Mammary epithelial cell (primary cell): ENCODE results near the gene ZMIZ1.

Experiments used
- CTCF ChIP-seq, 2 donors: IDR thresholded peaks in 1 of 2; conservative IDR thresholded peaks in 1 of 2; 2 replicates each; pipeline ENCODE4 v1.5.1; 2011 to 2012; ENCODE audit warnings: inconsistent platforms in 2 of 2, low read length in 2 of 2, mild to moderate bottlenecking in 2 of 2, control low read depth in 1 of 2, low read depth in 1 of 2; ENCODE audit not compliant: insufficient read depth in 1 of 2; ENCODE audit errors: extremely low read depth in 1 of 2
- EZH2 ChIP-seq: IDR thresholded peaks from 2 replicates; pipeline ENCODE4 v1.6.1; 2012; ENCODE audit warnings: low read length, inconsistent platforms, borderline replicate concordance

- no peak for TF ChIP-seq EZH2
- TF ChIP-seq CTCF (conservative IDR thresholded peaks at IDR 0.05 in 1 of 2, IDR thresholded peaks at IDR 0.05 in 1 of 2; ENCODE audit: extremely low read depth in 1 of 2, insufficient read depth in 1 of 2, low read depth in 1 of 2, low read length in 2 of 2): no peak
Observed at GRCh38 chr10:79358811-79359210, 290.0 kb downstream of the ZMIZ1 start.
